GM10847 (cell line): Measurements from ENCODE around the gene RBM26.
A peak's percentile ranks its signal among the peaks of the same experiment; 100 is the strongest.

ENCODE experiments used
- POLR2A ChIP-seq: IDR thresholded peaks from 2 replicates; pipeline ENCODE4 v1.6.1; 2011; ENCODE audit not compliant: insufficient read length; ENCODE audit errors: extremely low read depth

RBM26 gene

GRCh38 chr13:79405831-79406596, at the start of gene RBM26:
TSS of gene RBM26 (minus strand) at chr13:79406255. CDS start at chr13:79405774, 481 bp downstream.
- TF ChIP-seq POLR2A = peak; percentile 86

- no peak for TF ChIP-seq POLR2A
Measured at GRCh38 chr13:79455331-79455730, 49.3 kb upstream of the RBM26 start.

- TF ChIP-seq POLR2A = no peak
Measured at GRCh38 chr13:79452239-79452913, 46.3 kb upstream of the RBM26 start.

GRCh38 chr13:79451500-79451962, 45.5 kb upstream of the RBM26 start:
- TF ChIP-seq POLR2A = no peak

GRCh38 chr13:79450110-79450509, 44.1 kb upstream of the RBM26 start:
- no peak for TF ChIP-seq POLR2A

- no peak for TF ChIP-seq POLR2A
Measured at GRCh38 chr13:79448413-79448812, 42.4 kb upstream of the RBM26 start.

GRCh38 chr13:79447741-79448140, 41.7 kb upstream of the RBM26 start:
- TF ChIP-seq POLR2A = no peak

- no peak for TF ChIP-seq POLR2A
Measured at GRCh38 chr13:79447141-79447540, 41.1 kb upstream of the RBM26 start.

- no peak for TF ChIP-seq POLR2A
Measured at GRCh38 chr13:79445968-79446645, 40.1 kb upstream of the RBM26 start.

- TF ChIP-seq POLR2A = no peak
Measured at GRCh38 chr13:79442706-79443105, 36.7 kb upstream of the RBM26 start.

GRCh38 chr13:79442221-79442620, 36.2 kb upstream of the RBM26 start:
- no peak for TF ChIP-seq POLR2A

GRCh38 chr13:79440958-79441528, 35.0 kb upstream of the RBM26 start:
- TF ChIP-seq POLR2A = no peak

GRCh38 chr13:79439275-79439674, 33.2 kb upstream of the RBM26 start:
- TF ChIP-seq POLR2A = no peak

GRCh38 chr13:79435561-79435990, 29.5 kb upstream of the RBM26 start:
- no peak for TF ChIP-seq POLR2A

GRCh38 chr13:79434556-79434955, 28.5 kb upstream of the RBM26 start:
- no peak for TF ChIP-seq POLR2A
